HUES6 (cell line): Measurements from ENCODE around the gene MRPS34.
A peak's percentile ranks its signal among the peaks of the same experiment; 100 is the strongest.

Experiments
- H3K27ac ChIP-seq: 2 replicates; pipeline ENCODE4 v1.7.0; 2013; ENCODE audit warnings: low read depth, mild to moderate bottlenecking, low read length, inconsistent platforms
- H3K27me3 ChIP-seq: 2 replicates; pipeline ENCODE4 v1.6.1; 2013; ENCODE audit warnings: low read length; ENCODE audit not compliant: control insufficient read depth, insufficient read depth
- H3K36me3 ChIP-seq: 2 replicates; pipeline ENCODE4 v1.6.1; 2013; ENCODE audit warnings: low read length; ENCODE audit not compliant: control insufficient read depth, insufficient read depth
- H3K4me1 ChIP-seq: 2 replicates; pipeline ENCODE4 v1.6.1; 2013; ENCODE audit warnings: low read length; ENCODE audit not compliant: control insufficient read depth, insufficient read depth
- H3K4me3 ChIP-seq: 2 replicates; pipeline ENCODE4 v1.5.1; 2013; ENCODE audit warnings: low read depth, low read length
- H3K9ac ChIP-seq: one replicate; pipeline ENCODE4 v1.6.1; 2013; ENCODE audit warnings: mild to moderate bottlenecking, low read length
- H3K9me3 ChIP-seq: 2 replicates; pipeline ENCODE4 v1.6.1; 2013; ENCODE audit warnings: low read depth, low read length; ENCODE audit not compliant: control insufficient read depth, insufficient read depth

The MRPS34 gene

GRCh38 chr16:1779741-1780676 is 7.1 kb upstream of the MRPS34 start:
- H3K4me3 ChIP-seq = no peak overlapping the region
- H3K4me1 ChIP-seq = peaks cover 5% of the 10 kb centered on the region; the same call in 1 of the 2 replicates
- no peak overlapping the region for H3K27ac ChIP-seq
- no peaks in the 10 kb centered on the region for H3K27me3 ChIP-seq
- peaks cover 41% of the 10 kb centered on the region for H3K36me3 ChIP-seq
- H3K9me3 ChIP-seq = no peaks in the 10 kb centered on the region
- no peak overlapping the region for H3K9ac ChIP-seq

- H3K4me3 ChIP-seq = no peak overlapping the region
- H3K9ac ChIP-seq = no peak overlapping the region
- H3K27ac ChIP-seq = no peak overlapping the region
- H3K27me3 ChIP-seq = no peaks in the 10 kb centered on the region
- no peaks in the 10 kb centered on the region for H3K9me3 ChIP-seq
- peaks cover 8% of the 10 kb centered on the region for H3K4me1 ChIP-seq
- peaks cover 42% of the 10 kb centered on the region for H3K36me3 ChIP-seq
Observed at GRCh38 chr16:1779234-1779701, 6.3 kb upstream of the MRPS34 start.

- Histone ChIP-seq H3K9me3 (no peaks in the 10 kb centered on the region), H3K27me3 (no peaks in the 10 kb centered on the region), H3K4me3 (no peak overlapping the region), H3K4me1 (peaks cover 12% of the 10 kb centered on the region), H3K9ac (no peak overlapping the region), H3K36me3 (peaks cover 42% of the 10 kb centered on the region), H3K27ac (no peak overlapping the region)
Observed at GRCh38 chr16:1778200-1779179, 5.6 kb upstream of the MRPS34 start.

GRCh38 chr16:1777375-1778199 is 4.7 kb upstream of the MRPS34 start:
- Histone ChIP-seq H3K27ac (no peak overlapping the region), H3K4me1 (peaks cover 12% of the 10 kb centered on the region), H3K36me3 (peaks cover 42% of the 10 kb centered on the region)

GRCh38 chr16:1776991-1777374 is 4.0 kb upstream of the MRPS34 start:
- H3K36me3 ChIP-seq = peaks cover 44% of the 10 kb centered on the region
- H3K4me1 ChIP-seq = peaks cover 12% of the 10 kb centered on the region
- H3K4me3 ChIP-seq = no peak overlapping the region
- no peaks in the 10 kb centered on the region for H3K27me3 ChIP-seq
- H3K9me3 ChIP-seq = no peaks in the 10 kb centered on the region
- H3K9ac ChIP-seq = no peak overlapping the region
- H3K27ac ChIP-seq = no peak overlapping the region

More at GRCh38 chr16:1777375-1778199, 4.7 kb upstream of the MRPS34 start:
- no peak overlapping the region for H3K9ac ChIP-seq
- H3K9me3 ChIP-seq = no peaks in the 10 kb centered on the region
- H3K27me3 ChIP-seq = no peaks in the 10 kb centered on the region
- H3K4me3 ChIP-seq = no peak overlapping the region

- no peaks in the 10 kb centered on the region for H3K27me3 ChIP-seq
- peaks cover 12% of the 10 kb centered on the region for H3K4me1 ChIP-seq
- peaks cover 46% of the 10 kb centered on the region for H3K36me3 ChIP-seq
- no peak overlapping the region for H3K9ac ChIP-seq
- H3K9me3 ChIP-seq = no peaks in the 10 kb centered on the region
- H3K4me3 ChIP-seq = no peak overlapping the region
- no peak overlapping the region for H3K27ac ChIP-seq
Observed at GRCh38 chr16:1776672-1776955, 3.7 kb upstream of the MRPS34 start.

- H3K27me3 ChIP-seq = no peaks in the 10 kb centered on the region
- no peaks in the 10 kb centered on the region for H3K9me3 ChIP-seq
- no peak overlapping the region for H3K4me3 ChIP-seq
- no peak overlapping the region for H3K27ac ChIP-seq
- H3K36me3 ChIP-seq = peaks cover 45% of the 10 kb centered on the region
- H3K4me1 ChIP-seq = peaks cover 8% of the 10 kb centered on the region
- no peak overlapping the region for H3K9ac ChIP-seq
Observed at GRCh38 chr16:1775846-1776671, 3.1 kb upstream of the MRPS34 start.

- Histone ChIP-seq H3K27ac (no peak overlapping the region), H3K4me1 (peaks cover 12% of the 10 kb centered on the region), H3K9ac (no peak overlapping the region), H3K27me3 (no peaks in the 10 kb centered on the region), H3K9me3 (no peaks in the 10 kb centered on the region), H3K36me3 (peaks cover 41% of the 10 kb centered on the region), H3K4me3 (no peak overlapping the region)
Observed at GRCh38 chr16:1775006-1775845, 2.3 kb upstream of the MRPS34 start.

- peak overlapping the region; percentile 99 for H3K4me3 ChIP-seq
Observed at GRCh38 chr16:1774448-1774780, 1.5 kb upstream of the MRPS34 start.

More at GRCh38 chr16:1774448-1774780, 1.5 kb upstream of the MRPS34 start:
- H3K4me1 ChIP-seq = peaks cover 15% of the 10 kb centered on the region
- no peaks in the 10 kb centered on the region for H3K9me3 ChIP-seq
- H3K36me3 ChIP-seq = peaks cover 45% of the 10 kb centered on the region
- H3K27me3 ChIP-seq = no peaks in the 10 kb centered on the region
- H3K9ac ChIP-seq = peak overlapping the region; percentile 98
- no peak overlapping the region for H3K27ac ChIP-seq
